Upper lobe of right lung (tissue), 1 donor: ENCODE data around the gene RAB11FIP5. TPM values are rescaled to one million over a fixed set of nuclear protein-coding genes. Genes with fewer than 3 reads are reported as not detected.

ENCODE experiments used
- ATAC-seq: fragments of 200-7000 bp; cut with Tn5 transposase; one replicate; pipeline ENCODE4 v1.9.1; 2020; ENCODE audit warnings: mild to moderate bottlenecking, moderate library complexity
- DNase-seq: peaks from one replicate; pipeline ENCODE4 v3.0.0-alpha.2; 2020
- H3K27ac ChIP-seq: fragments of 200-600 bp; one replicate; pipeline ENCODE4 v1.8.0; 2022
- H3K27me3 ChIP-seq: fragments of 200-600 bp; one replicate; pipeline ENCODE4 v1.8.0; 2022; ENCODE audit warnings: mild to moderate bottlenecking
- H3K36me3 ChIP-seq: fragments of 200-600 bp; one replicate; pipeline ENCODE4 v1.8.0; 2022
- H3K4me1 ChIP-seq: fragments of 200-600 bp; one replicate; pipeline ENCODE4 v1.8.0; 2022
- H3K4me3 ChIP-seq: fragments of 200-600 bp; one replicate; pipeline ENCODE4 v1.8.0; 2022; ENCODE audit warnings: mild to moderate bottlenecking
- H3K9me3 ChIP-seq: fragments of 200-600 bp; one replicate; pipeline ENCODE4 v1.8.0; 2022
- intact Hi-C: fragments of 100-400 bp; cut with DNase I; formaldehyde crosslinking; loops from one replicate; pipeline ENCODE4 v1.11.0; 2022
- total RNA-seq: library from RNA; stranded (reverse); fragmentation: NEBNext Ultra II Directional; extraction: Animal tissue kit (Norgen Biotek cat#: 25700); gene quantifications from one replicate; pipeline ENCODE4 v1.2.1, GENCODE V29; 2021
- TF ChIP-seq, protein P1 (sequence below): fragments of 200-600 bp; IDR thresholded peaks from one replicate; pipeline ENCODE4 v1.8.0; 2022; ENCODE audit warnings: antibody characterized with exemption
- donor health status: DM: no; HTN: yes; CAD: no; lungs with severe emphysema.

Gene RAB11FIP5
- total RNA-seq, 1 donor from 2014 or later, result 28.8 TPM

DNA sequence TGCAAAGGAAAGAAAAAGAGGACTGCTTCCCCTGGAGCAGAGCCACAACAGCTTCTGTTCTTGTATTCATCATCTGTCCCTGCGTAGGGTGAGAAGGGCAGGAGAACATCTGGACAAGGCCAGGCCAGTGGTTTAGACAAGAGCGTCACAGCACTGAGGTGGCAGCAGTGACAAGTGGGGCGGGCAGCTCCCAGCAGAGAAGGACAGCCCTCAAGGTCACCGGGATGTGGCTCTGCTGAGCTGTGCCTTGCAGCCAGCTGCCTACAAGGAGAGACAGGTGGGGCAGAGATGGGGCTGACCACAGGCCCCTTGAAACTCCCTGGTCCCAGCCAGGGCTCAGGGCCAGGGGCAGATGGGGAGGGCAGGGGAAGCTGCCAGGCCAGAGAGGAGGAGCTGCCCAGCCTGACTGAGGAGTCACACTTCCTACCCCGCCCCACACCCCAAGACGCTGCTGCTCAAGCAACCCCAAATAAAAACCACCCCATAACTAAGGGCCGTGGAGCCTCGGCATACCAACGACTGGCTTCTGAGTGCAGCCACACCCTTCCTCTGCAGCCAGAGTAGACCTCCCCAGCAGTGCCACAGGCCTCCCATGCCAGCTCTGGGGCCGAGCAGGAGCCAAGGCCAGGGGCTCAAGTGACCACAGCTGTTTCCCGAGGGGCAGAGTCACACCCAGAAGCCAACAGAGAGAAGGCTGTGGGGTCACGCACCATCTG lies 5.4 kb downstream of the RAB11FIP5 start:
- no peak for DNase-seq
- H3K9me3 ChIP-seq, result no peaks in the 10 kb centered on the region
- peaks cover 32% of the 10 kb centered on the region for H3K4me1 ChIP-seq
- TF ChIP-seq, protein P1, sequence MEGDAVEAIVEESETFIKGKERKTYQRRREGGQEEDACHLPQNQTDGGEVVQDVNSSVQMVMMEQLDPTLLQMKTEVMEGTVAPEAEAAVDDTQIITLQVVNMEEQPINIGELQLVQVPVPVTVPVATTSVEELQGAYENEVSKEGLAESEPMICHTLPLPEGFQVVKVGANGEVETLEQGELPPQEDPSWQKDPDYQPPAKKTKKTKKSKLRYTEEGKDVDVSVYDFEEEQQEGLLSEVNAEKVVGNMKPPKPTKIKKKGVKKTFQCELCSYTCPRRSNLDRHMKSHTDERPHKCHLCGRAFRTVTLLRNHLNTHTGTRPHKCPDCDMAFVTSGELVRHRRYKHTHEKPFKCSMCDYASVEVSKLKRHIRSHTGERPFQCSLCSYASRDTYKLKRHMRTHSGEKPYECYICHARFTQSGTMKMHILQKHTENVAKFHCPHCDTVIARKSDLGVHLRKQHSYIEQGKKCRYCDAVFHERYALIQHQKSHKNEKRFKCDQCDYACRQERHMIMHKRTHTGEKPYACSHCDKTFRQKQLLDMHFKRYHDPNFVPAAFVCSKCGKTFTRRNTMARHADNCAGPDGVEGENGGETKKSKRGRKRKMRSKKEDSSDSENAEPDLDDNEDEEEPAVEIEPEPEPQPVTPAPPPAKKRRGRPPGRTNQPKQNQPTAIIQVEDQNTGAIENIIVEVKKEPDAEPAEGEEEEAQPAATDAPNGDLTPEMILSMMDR, result no peak
- intact Hi-C loops, result no loop called here
- H3K27ac ChIP-seq, result no peak overlapping the region
- no peak overlapping the region for H3K4me3 ChIP-seq
- no peaks in the 10 kb centered on the region for H3K27me3 ChIP-seq
- H3K36me3 ChIP-seq, result no peaks in the 10 kb centered on the region
- peak; percentile 21 for ATAC-seq

- Histone ChIP-seq H3K4me1 (peaks cover 35% of the 10 kb centered on the region), H3K36me3 (no peaks in the 10 kb centered on the region), H3K4me3 (no peak overlapping the region), H3K27me3 (no peaks in the 10 kb centered on the region), H3K27ac (no peak overlapping the region), H3K9me3 (no peaks in the 10 kb centered on the region)
- intact Hi-C loops, result no loop called here
- DNase-seq (no peak), ATAC-seq (no peak)
- TF ChIP-seq, protein P1, result no peak
Measured at GRCh38 chr2:73106791-73107190, 6.0 kb downstream of the RAB11FIP5 start.

- H3K4me1 ChIP-seq, result peaks cover 24% of the 10 kb centered on the region
- no peak overlapping the region for H3K4me3 ChIP-seq
- H3K27me3 ChIP-seq, result no peaks in the 10 kb centered on the region
- intact Hi-C loops, result no loop called here
- TF ChIP-seq, protein P1, result no peak
- H3K9me3 ChIP-seq, result no peaks in the 10 kb centered on the region
- DNase-seq, result no peak
- ATAC-seq, result no peak
- H3K27ac ChIP-seq, result no peak overlapping the region
- H3K36me3 ChIP-seq, result no peaks in the 10 kb centered on the region
Measured at GRCh38 chr2:73105511-73105971, 7.2 kb downstream of the RAB11FIP5 start.

GRCh38 chr2:73104933-73105332 lies 7.8 kb downstream of the RAB11FIP5 start:
- intact Hi-C loops, result no loop called here
- Histone ChIP-seq H3K36me3 (no peaks in the 10 kb centered on the region), H3K9me3 (no peaks in the 10 kb centered on the region), H3K4me3 (no peak overlapping the region), H3K27me3 (no peaks in the 10 kb centered on the region), H3K4me1 (peaks cover 22% of the 10 kb centered on the region), H3K27ac (no peak overlapping the region)
- no peak for DNase-seq
- ATAC-seq, result no peak
- TF ChIP-seq, protein P1, result no peak

DNA sequence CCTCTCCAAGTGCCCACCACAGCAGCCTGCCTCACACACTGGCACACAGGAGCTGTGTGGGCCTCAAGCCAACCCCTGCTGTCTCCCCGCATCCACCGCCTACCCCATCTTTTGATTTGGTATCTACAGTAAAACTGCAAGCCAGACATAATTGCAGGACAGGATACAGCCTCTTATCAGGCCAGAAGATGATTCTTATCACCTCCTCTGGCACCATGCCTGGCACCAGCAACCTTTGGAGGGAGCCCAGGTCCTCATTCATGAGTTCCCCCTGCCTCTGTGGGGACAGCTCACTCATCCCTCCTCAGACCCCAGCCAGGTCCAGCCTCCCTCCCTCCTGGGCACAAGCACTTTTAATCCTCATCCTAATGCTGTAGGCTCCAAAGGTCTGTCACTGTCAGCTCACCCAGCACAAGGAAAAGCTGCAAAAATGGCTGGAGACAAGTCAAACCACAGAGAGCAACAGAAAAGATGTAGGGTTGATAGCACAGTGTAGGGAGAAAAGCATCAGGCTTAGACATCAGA lies 9.7 kb downstream of the RAB11FIP5 start:
- TF ChIP-seq, protein P1, result no peak
- H3K4me1 ChIP-seq, result peaks cover 22% of the 10 kb centered on the region
- H3K9me3 ChIP-seq, result no peaks in the 10 kb centered on the region
- H3K4me3 ChIP-seq, result no peak overlapping the region
- DNase-seq (no peak), ATAC-seq (no peak)
- intact Hi-C loops, result no loop called here
- H3K27ac ChIP-seq, result no peak overlapping the region
- no peaks in the 10 kb centered on the region for H3K36me3 ChIP-seq
- no peaks in the 10 kb centered on the region for H3K27me3 ChIP-seq
